GM11168 (cell line): ENCODE results near the gene TSPAN15.

ENCODE experiments used
- in situ Hi-C: fragments of 300-500 bp; cut with MboI; formaldehyde crosslinking; loops from one replicate; pipeline ENCODE4 v1.12.0; 2022; ENCODE audit warnings: low sequenced_read_pairs; ENCODE audit not compliant: unreplicated experiment

Gene TSPAN15

GRCh38 chr10:69461243-69462025 lies 10.2 kb downstream of the TSPAN15 start:
- in situ Hi-C loops, result no loop called here

GRCh38 chr10:69463886-69464285 lies 12.6 kb downstream of the TSPAN15 start:
- in situ Hi-C loops, result no loop called here

GRCh38 chr10:69464401-69464800 lies 13.1 kb downstream of the TSPAN15 start:
- in situ Hi-C loops, result no loop called here

GRCh38 chr10:69464801-69465401 lies 13.6 kb downstream of the TSPAN15 start:
- in situ Hi-C loops, result no loop called here

- in situ Hi-C loops, result no loop called here
Observed at GRCh38 chr10:69465457-69466157, 14.3 kb downstream of the TSPAN15 start.

GRCh38 chr10:69466158-69466490 lies 14.9 kb downstream of the TSPAN15 start:
- in situ Hi-C loops, result no loop called here

GRCh38 chr10:69466689-69467088 lies 15.4 kb downstream of the TSPAN15 start:
- in situ Hi-C loops, result no loop called here

GRCh38 chr10:69467928-69468750 lies 16.9 kb downstream of the TSPAN15 start:
- in situ Hi-C loops, result no loop called here

GRCh38 chr10:69468751-69469089 lies 17.5 kb downstream of the TSPAN15 start:
- in situ Hi-C loops, result no loop called here

GRCh38 chr10:69469976-69470375 lies 18.7 kb downstream of the TSPAN15 start:
- in situ Hi-C loops, result no loop called here

- in situ Hi-C loops, result no loop called here
Observed at GRCh38 chr10:69470463-69471384, 19.5 kb downstream of the TSPAN15 start.

GRCh38 chr10:69472142-69472541 lies 20.9 kb downstream of the TSPAN15 start:
- in situ Hi-C loops, result no loop called here

- in situ Hi-C loops, result no loop called here
Observed at GRCh38 chr10:69472544-69472943, 21.3 kb downstream of the TSPAN15 start.

GRCh38 chr10:69473304-69473990 lies 22.2 kb downstream of the TSPAN15 start:
- in situ Hi-C loops, result no loop called here

GRCh38 chr10:69474742-69475432 lies 23.6 kb downstream of the TSPAN15 start:
- in situ Hi-C loops, result no loop called here

GRCh38 chr10:69475433-69475830 lies 24.2 kb downstream of the TSPAN15 start:
- in situ Hi-C loops, result no loop called here

- in situ Hi-C loops, result no loop called here
Observed at GRCh38 chr10:69477968-69478597, 26.8 kb downstream of the TSPAN15 start.
